Ishikawa (cell line): ENCODE measurements around the gene CDS1.

Experiments
- EP300 ChIP-seq: IDR thresholded peaks from 2 replicates; pipeline ENCODE4 v1.6.1; 2012; ENCODE audit warnings: borderline replicate concordance
- MAX ChIP-seq: IDR thresholded peaks from 2 replicates; pipeline ENCODE4 v1.6.1; 2012

- TF ChIP-seq EP300 = no peak
- no peak for TF ChIP-seq MAX
Observed at GRCh38 chr4:84680956-84681355, 98.0 kb downstream of the CDS1 start.
